Panc1 (cell line): ENCODE data around the gene KRT36. TPM values are rescaled to one million over a fixed set of nuclear protein-coding genes. Genes with fewer than 3 reads are reported as not detected.

Source experiments
- ATAC-seq: fragments of 200-7000 bp; cut with Tn5 transposase; 2 replicates; pipeline ENCODE4 v1.9.1; 2020; ENCODE audit warnings: mild to moderate bottlenecking, moderate library complexity
- BruUV-seq: library from RNA; stranded (reverse); fragments of 400-500 nt; replicated peaks from 2 replicates; lab custom pipeline; 2021; lab: Mats Ljungman, UMichigan
- CTCF ChIA-PET: fragments of 300-600 bp; sonication (Branson Sonifier 250); formaldehyde crosslinking; loops from one replicate; lab custom pipeline; 2022; ENCODE audit warnings: antibody characterized with exemption; lab: Charles Lee
- POLR2A ChIA-PET: fragments of 300-600 bp; sonication (Branson Sonifier 250); formaldehyde crosslinking; loops from one replicate; lab custom pipeline; 2022; ENCODE audit warnings: antibody characterized with exemption; lab: Charles Lee
- DNase-seq: peaks from one replicate; pipeline ENCODE4 v3.0.0-alpha.2; 2010; ENCODE audit warnings: low read depth, low spot score
- H3K27ac ChIP-seq: 2 replicates; pipeline ENCODE4 v1.5.1; 2011; ENCODE audit warnings: mild to moderate bottlenecking, low read length, inconsistent platforms
- H3K27me3 ChIP-seq: fragments of 200-500 bp; sonication (Bioruptor generic); 2 replicates; pipeline ENCODE4 v1.6.0; 2014; ENCODE audit warnings: low read length, inconsistent platforms; ENCODE audit not compliant: control insufficient read depth, insufficient read depth
- H3K36me3 ChIP-seq: fragments of 200-500 bp; sonication (Bioruptor generic); 2 replicates; pipeline ENCODE4 v1.5.1; 2014; ENCODE audit warnings: inconsistent platforms, mild to moderate bottlenecking, low read length, moderate library complexity; ENCODE audit not compliant: control insufficient read depth, insufficient read depth
- H3K4me1 ChIP-seq: 2 replicates; pipeline ENCODE4 v1.5.1; 2011; ENCODE audit warnings: inconsistent platforms, mild to moderate bottlenecking, low read length, moderate library complexity; ENCODE audit not compliant: control insufficient read depth, insufficient read depth
- H3K4me3 ChIP-seq, 2 experiments: 2 replicates each; pipeline ENCODE4 v1.5.1; 2011 to 2012; ENCODE audit warnings: low read depth in 2 of 2, low read length in 2 of 2, mild to moderate bottlenecking in 2 of 2, inconsistent platforms in 1 of 2, moderate library complexity in 1 of 2
- H3K9me3 ChIP-seq: fragments of 200-500 bp; sonication (Bioruptor generic); 2 replicates; pipeline ENCODE4 v1.5.1; 2014; ENCODE audit warnings: low read depth, mild to moderate bottlenecking, inconsistent platforms, low read length, moderate library complexity; ENCODE audit not compliant: control insufficient read depth, insufficient read depth
- POLR2AphosphoS5 ChIP-seq: IDR thresholded peaks from 2 replicates; pipeline ENCODE4 v1.6.1; 2012; ENCODE audit warnings: mild to moderate bottlenecking, low read depth, low read length, moderate library complexity
- SIN3A ChIP-seq: IDR thresholded peaks from 2 replicates; pipeline ENCODE4 v1.6.1; 2012; ENCODE audit warnings: low read depth, mild to moderate bottlenecking, low read length, moderate library complexity, borderline replicate concordance; ENCODE audit not compliant: insufficient read depth
- TCF7L2 ChIP-seq: IDR thresholded peaks from 2 replicates; pipeline ENCODE4 v1.6.1; 2011; ENCODE audit warnings: mild to moderate bottlenecking, low read depth, low read length, inconsistent platforms
- in situ Hi-C: cut with HindIII; loops from 2 replicates; pipeline ENCODE4 v1.10.0; 2016; ENCODE audit warnings: low sequenced_read_pairs, low pct_unique_long_range_greater_than_20kb
- intact Hi-C: fragments of 100-400 bp; cut with micrococcal nuclease; formaldehyde crosslinking; loops from one replicate; pipeline ENCODE4 v1.10.0; 2022; ENCODE audit not compliant: unreplicated experiment
- total RNA-seq: library from RNA; stranded (reverse); gene quantifications from one replicate; pipeline ENCODE4 v1.2.1, GENCODE V29; 2021; ENCODE audit not compliant: unreplicated experiment
- TF ChIP-seq, protein P1 (sequence below), 2 experiments: IDR thresholded peaks; 2 replicates each; pipeline ENCODE4 v1.6.1; 2011 to 2012; ENCODE audit warnings: low read depth in 2 of 2, control low read depth in 1 of 2, low read length in 1 of 2, mild to moderate bottlenecking in 1 of 2, moderate library complexity in 1 of 2; ENCODE audit not compliant: insufficient read depth in 1 of 2
- TF ChIP-seq, protein P2 (sequence below): fragments of 450-650 bp; IDR thresholded peaks from 2 replicates; pipeline ENCODE4 v1.5.1; 2017; ENCODE audit warnings: mild to moderate bottlenecking

KRT36 gene
- total RNA-seq, 1 experiment from 2014 or later = not detected

DNA sequence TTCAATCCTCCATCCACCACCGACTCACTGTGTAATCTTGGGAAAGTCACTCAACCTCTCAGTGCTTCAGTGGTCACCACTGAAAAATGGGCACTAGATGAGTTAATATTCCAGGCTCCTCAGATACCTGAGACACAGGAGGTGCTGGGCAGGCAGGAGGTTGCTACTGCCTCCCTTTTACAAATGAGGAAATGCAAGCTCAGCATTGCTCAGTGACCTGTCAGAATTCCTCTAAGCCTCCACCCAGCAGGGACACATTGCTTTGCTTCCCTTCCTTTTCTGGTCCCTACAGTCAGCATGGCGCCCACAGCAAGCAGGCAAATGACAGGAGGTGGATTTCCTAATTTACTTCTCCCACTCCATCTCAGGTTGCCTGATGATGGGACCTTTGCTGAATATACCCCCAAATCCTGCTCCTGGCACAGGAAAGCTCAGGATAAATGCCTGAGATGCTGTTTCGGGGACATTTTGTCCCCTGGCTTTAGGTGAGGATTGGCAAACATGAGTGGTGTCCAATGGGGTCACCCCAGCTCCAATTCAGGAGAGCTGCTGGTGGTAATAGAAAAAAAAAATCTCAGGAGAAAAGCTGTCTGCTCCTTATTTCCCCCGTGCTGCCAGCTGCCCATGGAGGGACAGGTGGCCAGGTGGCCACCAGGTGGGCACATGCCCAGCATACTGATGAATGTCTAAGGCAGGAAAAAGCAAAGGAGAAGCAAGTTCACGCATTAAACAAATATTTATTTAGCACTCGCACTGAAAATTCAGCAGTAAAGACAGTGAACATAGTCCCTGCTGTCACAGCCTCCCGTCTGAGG lies 20.7 kb upstream of the KRT36 start:
- H3K27me3 ChIP-seq = no peaks in the 10 kb centered on the region
- ATAC-seq (no peak), DNase-seq (no peak)
- TF ChIP-seq SIN3A (no peak), TCF7L2 (no peak), POLR2AphosphoS5 (no peak)
- TF ChIP-seq, protein P1, sequence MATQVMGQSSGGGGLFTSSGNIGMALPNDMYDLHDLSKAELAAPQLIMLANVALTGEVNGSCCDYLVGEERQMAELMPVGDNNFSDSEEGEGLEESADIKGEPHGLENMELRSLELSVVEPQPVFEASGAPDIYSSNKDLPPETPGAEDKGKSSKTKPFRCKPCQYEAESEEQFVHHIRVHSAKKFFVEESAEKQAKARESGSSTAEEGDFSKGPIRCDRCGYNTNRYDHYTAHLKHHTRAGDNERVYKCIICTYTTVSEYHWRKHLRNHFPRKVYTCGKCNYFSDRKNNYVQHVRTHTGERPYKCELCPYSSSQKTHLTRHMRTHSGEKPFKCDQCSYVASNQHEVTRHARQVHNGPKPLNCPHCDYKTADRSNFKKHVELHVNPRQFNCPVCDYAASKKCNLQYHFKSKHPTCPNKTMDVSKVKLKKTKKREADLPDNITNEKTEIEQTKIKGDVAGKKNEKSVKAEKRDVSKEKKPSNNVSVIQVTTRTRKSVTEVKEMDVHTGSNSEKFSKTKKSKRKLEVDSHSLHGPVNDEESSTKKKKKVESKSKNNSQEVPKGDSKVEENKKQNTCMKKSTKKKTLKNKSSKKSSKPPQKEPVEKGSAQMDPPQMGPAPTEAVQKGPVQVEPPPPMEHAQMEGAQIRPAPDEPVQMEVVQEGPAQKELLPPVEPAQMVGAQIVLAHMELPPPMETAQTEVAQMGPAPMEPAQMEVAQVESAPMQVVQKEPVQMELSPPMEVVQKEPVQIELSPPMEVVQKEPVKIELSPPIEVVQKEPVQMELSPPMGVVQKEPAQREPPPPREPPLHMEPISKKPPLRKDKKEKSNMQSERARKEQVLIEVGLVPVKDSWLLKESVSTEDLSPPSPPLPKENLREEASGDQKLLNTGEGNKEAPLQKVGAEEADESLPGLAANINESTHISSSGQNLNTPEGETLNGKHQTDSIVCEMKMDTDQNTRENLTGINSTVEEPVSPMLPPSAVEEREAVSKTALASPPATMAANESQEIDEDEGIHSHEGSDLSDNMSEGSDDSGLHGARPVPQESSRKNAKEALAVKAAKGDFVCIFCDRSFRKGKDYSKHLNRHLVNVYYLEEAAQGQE (IDR thresholded peaks at IDR 0.05; ENCODE audit: insufficient read depth in 1 of 2, low read depth in 2 of 2, low read length in 1 of 2) = no peak
- TF ChIP-seq, protein P2, sequence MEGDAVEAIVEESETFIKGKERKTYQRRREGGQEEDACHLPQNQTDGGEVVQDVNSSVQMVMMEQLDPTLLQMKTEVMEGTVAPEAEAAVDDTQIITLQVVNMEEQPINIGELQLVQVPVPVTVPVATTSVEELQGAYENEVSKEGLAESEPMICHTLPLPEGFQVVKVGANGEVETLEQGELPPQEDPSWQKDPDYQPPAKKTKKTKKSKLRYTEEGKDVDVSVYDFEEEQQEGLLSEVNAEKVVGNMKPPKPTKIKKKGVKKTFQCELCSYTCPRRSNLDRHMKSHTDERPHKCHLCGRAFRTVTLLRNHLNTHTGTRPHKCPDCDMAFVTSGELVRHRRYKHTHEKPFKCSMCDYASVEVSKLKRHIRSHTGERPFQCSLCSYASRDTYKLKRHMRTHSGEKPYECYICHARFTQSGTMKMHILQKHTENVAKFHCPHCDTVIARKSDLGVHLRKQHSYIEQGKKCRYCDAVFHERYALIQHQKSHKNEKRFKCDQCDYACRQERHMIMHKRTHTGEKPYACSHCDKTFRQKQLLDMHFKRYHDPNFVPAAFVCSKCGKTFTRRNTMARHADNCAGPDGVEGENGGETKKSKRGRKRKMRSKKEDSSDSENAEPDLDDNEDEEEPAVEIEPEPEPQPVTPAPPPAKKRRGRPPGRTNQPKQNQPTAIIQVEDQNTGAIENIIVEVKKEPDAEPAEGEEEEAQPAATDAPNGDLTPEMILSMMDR = no peak
- no TSS peak for BruUV-seq
- ChIA-PET CTCF (no interaction called here), POLR2A (interaction anchor here (0.5 kb wide), 1 partner anchor 865 kb away, joined by 5 read pairs; no protein-coding TSS in a partner anchor)
- H3K9me3 ChIP-seq = no peaks in the 10 kb centered on the region
- intact Hi-C loops = no loop called here
- H3K36me3 ChIP-seq = no peaks in the 10 kb centered on the region
- in situ Hi-C loops = no loop called here
- H3K4me3 ChIP-seq = no peak overlapping the region
- H3K27ac ChIP-seq = peak overlapping the region; percentile 57
- peaks cover 26% of the 10 kb centered on the region for H3K4me1 ChIP-seq

DNA sequence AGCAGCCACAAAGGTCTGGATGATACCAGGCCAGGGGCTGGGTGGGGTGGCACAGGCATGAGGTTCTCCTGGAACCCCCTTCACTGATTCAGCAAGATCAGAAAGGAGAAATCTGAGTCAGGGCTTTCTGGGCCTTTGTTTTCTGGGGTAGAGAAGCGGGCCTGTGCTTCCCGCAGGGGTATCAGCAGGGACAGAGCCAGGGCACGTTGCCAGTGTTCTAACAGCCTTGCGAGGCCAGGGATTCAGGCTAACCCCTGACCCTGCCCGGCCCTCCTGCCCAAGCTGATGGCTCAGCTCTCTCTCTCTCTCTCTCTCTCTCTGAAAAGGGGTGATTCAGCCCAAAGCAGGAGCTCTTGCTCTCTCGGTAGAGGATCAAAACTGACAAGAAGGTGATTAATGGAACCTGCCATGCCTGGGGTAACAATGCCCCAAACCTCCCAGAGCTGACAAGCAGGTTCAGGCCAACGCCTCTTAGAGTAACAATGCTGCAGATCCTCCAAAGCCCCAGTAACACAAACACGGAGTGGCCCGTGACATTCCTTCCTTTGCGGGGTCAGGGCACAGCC lies 17.7 kb upstream of the KRT36 start:
- H3K36me3 ChIP-seq = no peaks in the 10 kb centered on the region
- H3K4me3 ChIP-seq = no peak overlapping the region
- peak overlapping the region; percentile 67 for H3K27ac ChIP-seq
- H3K4me1 ChIP-seq = peaks cover 29% of the 10 kb centered on the region
- no peak for ATAC-seq
- TF ChIP-seq TCF7L2 = no peak
- TF ChIP-seq, protein P1 (IDR thresholded peaks at IDR 0.05; ENCODE audit: insufficient read depth in 1 of 2, low read depth in 2 of 2, low read length in 1 of 2) = no peak
- TF ChIP-seq, protein P2 = no peak
- no peak for TF ChIP-seq POLR2AphosphoS5
- TF ChIP-seq SIN3A = no peak
- in situ Hi-C loops = no loop called here
- BruUV-seq = no TSS peak
- intact Hi-C loops = no loop called here
- no peaks in the 10 kb centered on the region for H3K27me3 ChIP-seq
- DNase-seq = no peak
- no peaks in the 10 kb centered on the region for H3K9me3 ChIP-seq
- ChIA-PET CTCF (interaction anchor here (0.8 kb wide), 1 partner anchor 141 kb away, joined by 3 read pairs; no protein-coding TSS in a partner anchor), POLR2A (no interaction called here)
